Activated naive CD8-positive, alpha-beta T cell treated with anti-CD3 and anti-CD28 coated beads, Interleukin-2, amount 50 U/mL, for 24 hours (primary cell): ENCODE data around the gene ZNF593OS.
A peak's percentile ranks its signal among the peaks of the same experiment; 100 is the strongest.

Experiments
- ATAC-seq: fragments of 150-1000 bp; cut with Tn5 transposase; one replicate; pipeline ENCODE4 v1.10.0; 2021
- DNase-seq: peaks from one replicate; pipeline ENCODE4 v3.0.0; 2021
- H3K27ac Mint-ChIP-seq: one replicate; pipeline ENCODE4 v1.8.0; 2021; ENCODE audit warnings: mild to moderate bottlenecking, mixed read lengths
- H3K27me3 Mint-ChIP-seq: one replicate; pipeline ENCODE4 v1.8.0; 2021; ENCODE audit warnings: mixed read lengths
- H3K36me3 Mint-ChIP-seq: one replicate; pipeline ENCODE4 v1.8.0; 2021; ENCODE audit warnings: low read depth, mixed read lengths
- H3K4me1 Mint-ChIP-seq: one replicate; pipeline ENCODE4 v1.8.0; 2021; ENCODE audit warnings: mixed read lengths
- H3K4me3 Mint-ChIP-seq: one replicate; pipeline ENCODE4 v1.8.0; 2021; ENCODE audit warnings: mild to moderate bottlenecking, moderate library complexity, mixed read lengths
- H3K9me3 Mint-ChIP-seq: one replicate; pipeline ENCODE4 v1.8.0; 2021; ENCODE audit warnings: mixed read lengths

Gene ZNF593OS

GRCh38 chr1:26158908-26159742 is 12.5 kb downstream of the ZNF593OS start, which contains the start of gene FAM110D:
TSS of gene FAM110D (plus strand) at chr1:26159079. CDS start at chr1:26161292, 2,213 bp downstream.
- Mint-ChIP-seq H3K4me1 (peaks cover 9% of the 10 kb centered on the region), H3K9me3 (no peaks in the 10 kb centered on the region), H3K4me3 (no peak within 1 kb of the TSS), H3K36me3 (no peaks in the 10 kb centered on the region), H3K27ac (no peak within 1 kb of the TSS), H3K27me3 (peaks cover 44% of the 10 kb centered on the region)
- ATAC-seq (no peak), DNase-seq (no peak)

DNA sequence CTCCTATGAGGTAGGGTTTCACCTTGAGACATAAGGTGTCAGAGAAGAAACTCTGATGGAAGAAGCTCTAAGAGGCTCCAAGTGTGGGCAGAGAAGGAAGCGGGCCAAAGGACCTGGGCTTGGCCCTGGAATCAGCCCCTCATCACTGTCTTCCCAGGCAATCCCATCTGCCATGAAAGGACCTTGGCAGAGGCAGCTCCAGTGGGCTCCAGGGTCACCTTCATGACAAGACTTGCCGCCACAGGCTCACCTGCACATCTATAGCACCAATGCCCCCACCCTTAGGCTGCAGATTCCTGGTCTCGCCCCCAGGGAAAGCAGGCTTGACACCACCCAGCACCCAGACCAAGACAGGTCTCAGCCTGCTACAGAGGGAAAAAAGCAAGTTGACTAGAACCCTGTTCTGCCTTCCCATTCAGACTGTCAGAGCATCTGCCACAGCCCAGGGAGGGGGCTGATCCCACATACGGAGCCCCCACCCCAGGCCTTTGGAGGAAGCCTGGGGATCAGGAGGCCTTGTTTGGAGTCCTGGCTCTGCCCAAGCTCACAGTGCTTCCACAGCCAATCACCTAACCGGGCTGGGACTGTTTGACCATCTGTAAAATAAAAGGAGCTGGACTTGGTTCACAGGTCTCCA is 13.2 kb downstream of the ZNF593OS start:
- no peaks in the 10 kb centered on the region for H3K9me3 Mint-ChIP-seq
- H3K27me3 Mint-ChIP-seq = peaks cover 44% of the 10 kb centered on the region
- DNase-seq (no peak), ATAC-seq (no peak)
- H3K27ac Mint-ChIP-seq = no peak overlapping the region
- H3K4me1 Mint-ChIP-seq = peaks cover 7% of the 10 kb centered on the region
- H3K4me3 Mint-ChIP-seq = no peak overlapping the region
- no peaks in the 10 kb centered on the region for H3K36me3 Mint-ChIP-seq

DNA sequence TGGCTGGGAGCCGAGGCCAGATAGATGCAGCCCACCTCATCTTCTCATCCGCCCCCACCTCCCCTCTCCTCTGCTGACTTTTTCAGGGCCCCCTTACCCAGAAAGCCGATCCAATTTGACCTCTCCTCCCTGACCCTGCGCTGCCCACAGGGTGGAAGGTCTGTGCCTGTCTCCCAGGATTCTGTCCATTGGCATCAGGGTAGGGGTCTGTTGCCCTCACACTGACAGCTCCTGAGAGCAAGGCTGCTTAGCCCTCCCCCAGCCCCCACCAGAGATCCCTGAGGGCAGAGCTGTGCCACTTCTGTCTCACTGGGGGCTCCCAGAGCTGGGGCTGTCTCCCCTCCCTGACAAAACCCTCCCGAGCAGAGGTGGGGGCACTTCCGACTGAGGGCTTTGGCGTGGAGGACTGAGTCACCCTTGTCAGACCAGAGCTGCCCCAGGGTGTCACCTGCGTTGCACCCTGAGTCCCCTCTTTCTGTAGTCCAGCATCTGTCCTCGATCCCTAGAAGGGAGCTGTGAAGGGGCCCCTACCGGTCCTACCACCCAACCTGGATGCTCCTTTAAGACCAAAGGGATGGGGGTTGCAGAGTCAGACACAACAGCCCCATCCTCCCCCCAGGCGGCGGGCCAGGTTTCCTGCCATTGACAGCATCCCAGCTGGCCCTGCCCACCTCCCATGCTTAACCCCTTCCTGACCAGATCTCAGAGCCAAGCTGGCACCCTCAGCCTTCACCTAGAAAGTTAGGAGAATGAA is 15.2 kb downstream of the ZNF593OS start:
- no peak overlapping the region for H3K27ac Mint-ChIP-seq
- H3K36me3 Mint-ChIP-seq = no peaks in the 10 kb centered on the region
- H3K9me3 Mint-ChIP-seq = no peaks in the 10 kb centered on the region
- ATAC-seq (no peak), DNase-seq (no peak)
- peaks cover 3% of the 10 kb centered on the region for H3K4me1 Mint-ChIP-seq
- peaks cover 37% of the 10 kb centered on the region for H3K27me3 Mint-ChIP-seq
- no peak overlapping the region for H3K4me3 Mint-ChIP-seq

DNA sequence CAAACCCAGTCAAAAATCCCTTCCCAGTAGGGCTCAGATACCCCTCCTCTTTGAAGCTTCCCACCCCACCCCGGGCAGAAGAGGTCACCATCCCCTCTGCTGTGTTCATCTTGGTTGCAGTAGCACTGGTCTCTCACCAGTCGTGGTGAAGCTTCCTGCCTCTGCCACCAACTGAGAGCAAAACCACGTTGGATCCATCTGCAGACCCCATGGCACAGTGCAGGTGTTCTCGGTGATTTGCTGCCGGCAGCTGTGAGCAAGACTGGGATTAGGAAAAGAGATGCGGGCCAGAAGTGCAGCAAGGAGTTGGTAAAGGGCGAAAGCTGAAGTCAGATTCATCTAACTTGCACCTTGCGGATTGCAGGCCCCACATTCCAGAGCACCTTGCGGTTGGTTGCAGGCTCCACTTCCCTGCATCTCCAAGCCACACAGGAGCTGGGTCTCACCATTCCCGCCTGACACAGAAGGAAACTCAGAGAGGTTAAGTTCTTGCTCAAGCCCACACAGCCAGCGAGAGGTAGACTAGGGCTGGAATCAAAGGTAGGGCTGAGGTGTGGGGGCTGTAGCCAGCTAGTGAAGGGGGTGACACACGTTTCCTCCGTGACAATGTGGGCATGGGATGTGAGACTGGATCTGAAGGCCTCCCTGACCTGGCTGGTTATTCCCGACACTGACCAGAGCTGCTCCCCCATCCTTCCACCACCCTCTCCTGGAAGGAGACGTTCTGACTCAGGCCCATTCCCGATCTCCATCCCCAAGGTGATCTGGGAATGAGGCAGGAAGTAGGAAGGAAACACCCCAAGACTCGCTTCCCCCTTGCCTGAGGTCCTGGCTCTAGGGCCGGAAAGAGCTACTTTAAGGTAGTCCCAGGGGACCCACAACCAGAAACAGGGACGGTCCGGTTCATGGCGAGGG is 16.0 kb downstream of the ZNF593OS start:
- Mint-ChIP-seq H3K36me3 (no peaks in the 10 kb centered on the region), H3K27ac (no peak overlapping the region), H3K4me1 (peaks cover 3% of the 10 kb centered on the region), H3K27me3 (peaks cover 32% of the 10 kb centered on the region), H3K4me3 (no peak overlapping the region), H3K9me3 (no peaks in the 10 kb centered on the region)
- DNase-seq (no peak), ATAC-seq (peak; percentile 18)

GRCh38 chr1:26154750-26155149 is 16.9 kb downstream of the ZNF593OS start:
- no peak overlapping the region for H3K4me3 Mint-ChIP-seq
- ATAC-seq (no peak), DNase-seq (no peak)
- no peak overlapping the region for H3K27ac Mint-ChIP-seq
- H3K36me3 Mint-ChIP-seq = no peaks in the 10 kb centered on the region
- H3K27me3 Mint-ChIP-seq = peaks cover 30% of the 10 kb centered on the region
- no peaks in the 10 kb centered on the region for H3K9me3 Mint-ChIP-seq
- peaks cover 3% of the 10 kb centered on the region for H3K4me1 Mint-ChIP-seq

GRCh38 chr1:26153966-26154532 is 17.6 kb downstream of the ZNF593OS start:
- ATAC-seq (no peak), DNase-seq (no peak)
- Mint-ChIP-seq H3K4me1 (peaks cover 3% of the 10 kb centered on the region), H3K4me3 (no peak overlapping the region), H3K27me3 (peaks cover 24% of the 10 kb centered on the region), H3K27ac (no peak overlapping the region), H3K36me3 (no peaks in the 10 kb centered on the region), H3K9me3 (no peaks in the 10 kb centered on the region)

GRCh38 chr1:26148887-26149286 is 22.7 kb downstream of the ZNF593OS start:
- Mint-ChIP-seq H3K27ac (no peak overlapping the region), H3K27me3 (peaks cover 9% of the 10 kb centered on the region), H3K9me3 (no peaks in the 10 kb centered on the region), H3K36me3 (no peaks in the 10 kb centered on the region), H3K4me3 (no peak overlapping the region), H3K4me1 (no peaks in the 10 kb centered on the region)
- no peak for ATAC-seq
- DNase-seq = no peak

GRCh38 chr1:26145960-26146294 is 25.7 kb downstream of the ZNF593OS start:
- no peak overlapping the region for H3K4me3 Mint-ChIP-seq
- no peaks in the 10 kb centered on the region for H3K36me3 Mint-ChIP-seq
- no peaks in the 10 kb centered on the region for H3K9me3 Mint-ChIP-seq
- H3K27ac Mint-ChIP-seq = no peak overlapping the region
- peaks cover 7% of the 10 kb centered on the region for H3K27me3 Mint-ChIP-seq
- no peak for ATAC-seq
- DNase-seq = no peak
- H3K4me1 Mint-ChIP-seq = no peaks in the 10 kb centered on the region

DNA sequence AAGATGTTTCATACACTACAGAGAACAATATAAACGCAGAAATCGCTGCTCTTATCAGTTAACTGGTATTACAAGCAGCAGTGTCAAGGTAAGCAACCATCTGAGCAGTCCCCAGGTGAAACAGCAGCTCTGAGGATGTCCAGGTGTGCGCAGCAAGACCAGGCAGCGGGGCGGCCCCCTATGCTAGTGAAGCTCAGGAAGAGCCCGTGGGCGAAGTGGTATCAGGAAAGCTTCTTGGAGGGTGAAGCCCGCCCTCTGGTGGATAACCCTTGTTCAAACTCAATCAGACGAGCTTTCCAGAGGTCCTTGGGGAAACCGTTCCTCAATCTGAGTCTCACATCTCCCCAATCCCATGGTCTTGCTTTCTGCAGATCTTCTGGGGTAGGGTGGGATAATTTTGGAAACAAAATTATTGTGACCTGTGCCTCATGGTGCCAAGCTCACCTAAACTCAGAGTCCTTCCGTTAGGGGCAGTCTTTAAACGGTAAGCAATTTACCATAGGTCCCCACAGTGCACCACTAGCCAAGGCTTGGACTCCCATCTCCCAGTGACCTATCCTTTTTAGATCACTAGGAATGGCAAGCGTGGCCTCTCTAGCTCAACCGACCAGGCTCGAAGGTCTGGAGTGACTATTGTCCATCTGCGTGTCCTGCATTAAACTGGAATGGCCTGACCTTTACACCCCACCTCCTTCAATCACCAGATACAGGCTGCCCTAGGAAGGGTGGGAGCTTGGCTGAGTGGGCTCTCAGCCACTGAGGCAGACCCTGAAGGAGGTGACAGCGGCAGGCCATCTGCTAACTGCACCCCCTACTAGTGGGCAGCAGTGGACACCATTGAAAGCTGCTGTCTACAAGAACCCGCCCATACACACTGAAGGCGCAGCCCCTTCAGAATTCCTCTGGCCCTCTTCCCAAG is 26.3 kb downstream of the ZNF593OS start:
- peak; percentile 80 for ATAC-seq
- no peaks in the 10 kb centered on the region for H3K9me3 Mint-ChIP-seq
- H3K27ac Mint-ChIP-seq = no peak overlapping the region
- peaks cover 7% of the 10 kb centered on the region for H3K27me3 Mint-ChIP-seq
- H3K4me1 Mint-ChIP-seq = no peaks in the 10 kb centered on the region
- DNase-seq = peak; percentile 77
- H3K4me3 Mint-ChIP-seq = no peak overlapping the region
- H3K36me3 Mint-ChIP-seq = no peaks in the 10 kb centered on the region

DNA sequence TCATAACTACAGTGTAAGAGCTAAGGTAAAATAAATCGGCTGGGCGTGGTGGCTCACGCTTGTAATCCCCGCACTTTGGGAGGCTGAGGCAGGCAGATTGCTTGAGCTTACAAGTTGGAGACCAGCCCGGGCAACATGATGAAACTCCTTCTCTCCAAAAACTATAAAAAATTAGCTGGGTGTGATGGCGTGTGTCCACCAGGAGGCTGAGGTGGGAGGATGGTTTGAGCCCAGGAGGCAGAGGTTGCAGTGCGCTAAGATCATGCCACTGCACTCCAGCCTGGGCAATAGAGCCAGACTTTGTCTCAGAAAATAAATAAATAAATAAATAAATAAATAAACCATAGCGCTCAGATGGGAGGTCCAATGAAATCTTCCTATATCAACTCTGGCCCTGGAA is 29.5 kb downstream of the ZNF593OS start:
- no peak overlapping the region for H3K27ac Mint-ChIP-seq
- H3K4me1 Mint-ChIP-seq = peaks cover 6% of the 10 kb centered on the region
- DNase-seq (no peak), ATAC-seq (no peak)
- H3K36me3 Mint-ChIP-seq = no peaks in the 10 kb centered on the region
- H3K9me3 Mint-ChIP-seq = no peaks in the 10 kb centered on the region
- H3K27me3 Mint-ChIP-seq = peaks cover 5% of the 10 kb centered on the region
- no peak overlapping the region for H3K4me3 Mint-ChIP-seq

DNA sequence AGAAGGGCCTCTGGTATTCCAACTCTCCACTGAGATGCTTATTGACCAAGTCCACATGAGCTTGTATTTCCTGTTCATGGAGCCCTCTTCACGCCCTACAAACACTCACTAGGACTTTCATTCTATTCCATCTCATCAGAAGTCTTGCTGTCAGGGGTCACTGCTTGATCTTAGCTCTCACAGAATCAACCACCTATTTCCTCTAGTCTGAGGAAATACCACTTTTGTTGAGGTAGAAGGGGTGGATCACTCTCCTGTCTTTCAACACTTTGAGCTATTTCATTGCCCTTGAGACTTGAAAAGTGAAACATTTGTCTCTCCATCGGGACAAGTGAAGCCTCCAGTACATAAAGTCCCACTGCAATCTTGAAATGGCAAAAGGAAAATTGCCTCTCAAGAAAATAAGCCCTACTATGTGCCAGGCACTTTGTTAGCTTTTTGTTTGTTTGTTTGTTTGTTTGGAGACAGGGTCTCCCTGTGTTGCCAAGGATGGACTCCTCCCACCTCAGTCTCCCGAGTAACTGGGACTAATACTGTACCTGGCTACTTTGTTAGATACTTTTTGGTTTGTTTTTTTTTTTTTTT is 32.6 kb downstream of the ZNF593OS start:
- ATAC-seq (no peak), DNase-seq (no peak)
- Mint-ChIP-seq H3K4me1 (peaks cover 6% of the 10 kb centered on the region), H3K27me3 (no peaks in the 10 kb centered on the region), H3K4me3 (no peak overlapping the region), H3K27ac (no peak overlapping the region), H3K36me3 (no peaks in the 10 kb centered on the region), H3K9me3 (no peaks in the 10 kb centered on the region)

- ATAC-seq = no peak
- Mint-ChIP-seq H3K4me1 (peaks cover 9% of the 10 kb centered on the region), H3K36me3 (no peaks in the 10 kb centered on the region), H3K27me3 (peaks cover 2% of the 10 kb centered on the region), H3K4me3 (no peak overlapping the region), H3K27ac (no peak overlapping the region), H3K9me3 (no peaks in the 10 kb centered on the region)
- no peak for DNase-seq
Measured at GRCh38 chr1:26134466-26134865, 37.2 kb downstream of the ZNF593OS start.

DNA sequence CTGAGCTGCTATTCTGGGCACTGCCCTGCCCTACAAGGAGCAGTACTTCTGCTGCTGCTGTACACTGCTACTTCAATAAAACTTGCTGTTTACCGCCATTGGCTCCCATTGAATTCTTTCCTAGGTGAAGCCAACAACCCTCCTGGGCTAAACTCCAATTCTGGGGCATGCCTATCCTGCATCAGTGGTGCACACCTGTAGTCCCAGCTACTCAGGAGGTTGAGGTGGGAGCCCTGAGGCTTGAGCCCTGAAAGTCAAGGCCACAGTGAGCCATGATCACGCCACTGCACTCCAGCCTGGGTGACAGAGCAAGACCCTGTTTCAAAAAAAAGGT is 38.8 kb downstream of the ZNF593OS start:
- Mint-ChIP-seq H3K36me3 (no peaks in the 10 kb centered on the region), H3K9me3 (no peaks in the 10 kb centered on the region), H3K27ac (no peak overlapping the region), H3K4me1 (peaks cover 11% of the 10 kb centered on the region), H3K27me3 (peaks cover 4% of the 10 kb centered on the region), H3K4me3 (no peak overlapping the region)
- DNase-seq (no peak), ATAC-seq (no peak)
